H1 (cell line): Measurements from ENCODE around the gene RANBP9. TPM values are rescaled to one million over a fixed set of nuclear protein-coding genes. Genes with fewer than 3 reads are reported as not detected.
A peak's percentile ranks its signal among the peaks of the same experiment; 100 is the strongest.

Source experiments
- CTCF ChIA-PET: fragments of 300-600 bp; sonication (Branson Sonifier 250); formaldehyde crosslinking; loops from one replicate; lab custom pipeline; 2021; ENCODE audit not compliant: partially characterized antibody; lab: Charles Lee
- POLR2A ChIA-PET: fragments of 300-600 bp; sonication (Branson Sonifier 250); formaldehyde crosslinking; loops from one replicate; lab custom pipeline; 2021; ENCODE audit warnings: inconsistent platforms; ENCODE audit not compliant: partially characterized antibody; lab: Charles Lee
- DNase-seq, 2 experiments: peaks; one replicate each; pipeline versions ENCODE4 v3.0.0 to v3.0.0-alpha.2; 2010 to 2022; ENCODE audit warnings: low spot score in 2 of 2, low read depth in 1 of 2, mixed read lengths in 1 of 2
- FAIRE-seq: peaks from 2 replicates; lab custom pipeline; 2011; peaks lifted over from hg19 to GRCh38; lab: Jason Lieb, UNC
- H2AFZ ChIP-seq: 2 replicates; pipeline ENCODE4 v1.8.1; 2012; ENCODE audit warnings: low read length, inconsistent platforms
- H2AK5ac ChIP-seq: 2 replicates; pipeline ENCODE4 v1.6.1; 2013; ENCODE audit warnings: low read depth, low read length
- H2BK120ac ChIP-seq: replicated peaks from 2 replicates; pipeline ENCODE3; 2013; ENCODE audit warnings: low read depth, low read length, inconsistent platforms
- H2BK12ac ChIP-seq: 2 replicates; pipeline ENCODE4 v1.6.1; 2013; ENCODE audit warnings: low read depth, low read length
- H2BK15ac ChIP-seq: 2 replicates; pipeline ENCODE4 v1.6.1; 2013; ENCODE audit warnings: low read length
- H2BK20ac ChIP-seq: 2 replicates; pipeline ENCODE4 v1.6.1; 2013; ENCODE audit warnings: low read length
- H2BK5ac ChIP-seq: 2 replicates; pipeline ENCODE4 v1.6.1; 2013; ENCODE audit warnings: low read depth, low read length
- H3K14ac ChIP-seq: 2 replicates; pipeline ENCODE4 v1.6.1; 2013; ENCODE audit warnings: inconsistent platforms; ENCODE audit not compliant: insufficient read length
- H3K18ac ChIP-seq: 2 replicates; pipeline ENCODE4 v1.6.1; 2013; ENCODE audit warnings: low read length; ENCODE audit errors: extremely low read depth
- H3K23ac ChIP-seq: 2 replicates; pipeline ENCODE4 v1.6.1; 2013; ENCODE audit warnings: inconsistent platforms; ENCODE audit not compliant: insufficient read length
- H3K23me2 ChIP-seq: 2 replicates; pipeline ENCODE4 v1.6.1; 2013; ENCODE audit warnings: low read depth, low read length
- H3K27ac ChIP-seq: 2 replicates; pipeline ENCODE4 v1.6.1; 2011; ENCODE audit warnings: low read depth, low read length, inconsistent platforms
- H3K27me3 ChIP-seq, 4 experiments: replicated peaks in 1 of 4; 1 replicate in 1 of 4; 2 replicates in 3 of 4; pipeline versions ENCODE4 v1.6.1 to v1.8.1; 2011 to 2013; ENCODE audit warnings: low read length in 3 of 4, mild to moderate bottlenecking in 3 of 4, inconsistent platforms in 2 of 4, mixed read lengths in 2 of 4, moderate library complexity in 1 of 4; ENCODE audit not compliant: control insufficient read depth in 3 of 4, insufficient read depth in 3 of 4; ENCODE audit errors: extremely low read depth in 1 of 4
- H3K36me3 ChIP-seq, 4 experiments: 2 replicates each; pipeline versions ENCODE4 v1.6.1 to v1.8.1; 2011 to 2013; ENCODE audit warnings: mild to moderate bottlenecking in 4 of 4, low read length in 3 of 4, moderate library complexity in 2 of 4, control low read depth in 1 of 4, inconsistent platforms in 1 of 4; ENCODE audit not compliant: insufficient read depth in 4 of 4, control insufficient read depth in 2 of 4
- H3K4ac ChIP-seq: replicated peaks from 2 replicates; pipeline ENCODE3; 2013; ENCODE audit warnings: low read length, low read depth, mixed read lengths, inconsistent platforms; ENCODE audit not compliant: insufficient read length
- H3K4me1 ChIP-seq, 4 experiments: replicated peaks in 1 of 4; 1 replicate in 1 of 4; 2 replicates in 3 of 4; pipeline versions ENCODE4 v1.6.1 to v1.8.1; 2011 to 2013; ENCODE audit warnings: low read length in 3 of 4, inconsistent platforms in 2 of 4, mixed read lengths in 1 of 4; ENCODE audit not compliant: insufficient read depth in 4 of 4, control insufficient read depth in 3 of 4
- H3K4me2 ChIP-seq, 2 experiments: 2 replicates each; pipeline versions ENCODE4 v1.6.1 to v1.8.1; 2011 to 2013; ENCODE audit warnings: low read depth in 2 of 2, low read length in 2 of 2, control low read depth in 1 of 2, inconsistent platforms in 1 of 2, mild to moderate bottlenecking in 1 of 2; ENCODE audit not compliant: insufficient read depth in 1 of 2
- H3K4me3 ChIP-seq, 4 experiments: fragments of 200-600, 300-600 bp in 1 of 4; sonication (generic), shearing (Covaris generic), sonication (Bioruptor Twin) in 1 of 4; 2 replicates each; pipeline versions ENCODE4 v1.5.1 to v1.8.1; 2011 to 2016; ENCODE audit warnings: low read length in 4 of 4, low read depth in 3 of 4, control low read depth in 2 of 4, inconsistent platforms in 2 of 4, mild to moderate bottlenecking in 2 of 4, mixed read lengths in 1 of 4, moderate library complexity in 1 of 4; ENCODE audit not compliant: insufficient read depth in 2 of 4; ENCODE audit errors: extremely low read depth in 1 of 4
- H3K56ac ChIP-seq: replicated peaks from 2 replicates; pipeline ENCODE3; 2013; ENCODE audit warnings: low read depth, mild to moderate bottlenecking, mixed read lengths, low read length, inconsistent platforms; ENCODE audit not compliant: insufficient read length
- H3K79me1 ChIP-seq: 2 replicates; pipeline ENCODE4 v1.6.1; 2013; ENCODE audit warnings: low read depth, low read length, control low read depth
- H3K79me2 ChIP-seq, 2 experiments: 2 replicates each; pipeline versions ENCODE4 v1.6.1 to v1.8.1; 2012 to 2013; ENCODE audit warnings: low read length in 2 of 2, mild to moderate bottlenecking in 2 of 2, inconsistent platforms in 1 of 2; ENCODE audit not compliant: insufficient read depth in 2 of 2, control insufficient read depth in 1 of 2
- H3K9ac ChIP-seq, 4 experiments: replicated peaks in 1 of 4; 1 replicate in 1 of 4; 2 replicates in 3 of 4; pipeline versions ENCODE4 v1.6.1 to v1.8.1; 2011 to 2013; ENCODE audit warnings: low read depth in 3 of 4, low read length in 3 of 4, control low read depth in 2 of 4, mild to moderate bottlenecking in 2 of 4, moderate library complexity in 2 of 4, inconsistent platforms in 1 of 4; ENCODE audit errors: extremely low read depth in 1 of 4
- H3K9me3 ChIP-seq, 2 experiments: 2 replicates each; pipeline versions ENCODE4 v1.6.1 to v1.8.1; 2012 to 2013; ENCODE audit warnings: mild to moderate bottlenecking in 2 of 2, moderate library complexity in 2 of 2, control low read depth in 1 of 2, inconsistent platforms in 1 of 2, low read depth in 1 of 2, low read length in 1 of 2, mixed read lengths in 1 of 2; ENCODE audit not compliant: insufficient read depth in 2 of 2
- H4K20me1 ChIP-seq, 2 experiments: replicated peaks in 1 of 2; 2 replicates each; pipeline versions ENCODE3 to v1.8.1; 2011 to 2013; ENCODE audit warnings: inconsistent platforms in 2 of 2, low read length in 2 of 2, mild to moderate bottlenecking in 1 of 2; ENCODE audit not compliant: insufficient read depth in 2 of 2, control insufficient read depth in 1 of 2
- H4K5ac ChIP-seq: 2 replicates; pipeline ENCODE4 v1.6.1; 2013; ENCODE audit warnings: low read length, low read depth, mixed read lengths, inconsistent platforms; ENCODE audit not compliant: insufficient read length
- H4K8ac ChIP-seq: 2 replicates; pipeline ENCODE4 v1.8.0; 2013; ENCODE audit warnings: mild to moderate bottlenecking, moderate library complexity, low read length, inconsistent platforms; ENCODE audit not compliant: insufficient read depth; ENCODE audit errors: extremely low read depth
- H4K91ac ChIP-seq: replicated peaks from 2 replicates; pipeline ENCODE3; 2013; ENCODE audit warnings: low read length, mixed read lengths, inconsistent platforms; ENCODE audit not compliant: insufficient read length
- CBX8 ChIP-seq: fragments of 300-800, 300-1000 bp; sonication (generic); IDR thresholded peaks from 2 replicates; pipeline ENCODE4 v1.7.1; 2016; ENCODE audit warnings: low read depth, low read length, borderline replicate concordance
- EP300 ChIP-seq, 2 experiments: IDR thresholded peaks; 1 replicate in 1 of 2; 2 replicates in 1 of 2; pipeline ENCODE4 v1.6.1; 2011 to 2012; ENCODE audit warnings: low read depth in 2 of 2, low read length in 2 of 2, mild to moderate bottlenecking in 2 of 2, borderline replicate concordance in 1 of 2, inconsistent platforms in 1 of 2, moderate library complexity in 1 of 2
- PHF8 ChIP-seq: fragments of 200-600 bp; sonication (generic); conservative IDR thresholded peaks from 2 replicates; pipeline ENCODE4 v1.7.1; 2012; ENCODE audit warnings: low read depth, mild to moderate bottlenecking, inconsistent platforms, low read length, moderate library complexity
- POU5F1 ChIP-seq: IDR thresholded peaks from 2 replicates; pipeline ENCODE4 v1.6.1; 2011; ENCODE audit warnings: low read depth, mild to moderate bottlenecking, low read length, moderate library complexity
- SRF ChIP-seq: IDR thresholded peaks from 2 replicates; pipeline ENCODE4 v1.6.1; 2011; ENCODE audit warnings: mild to moderate bottlenecking, low read depth, low read length, moderate library complexity
- WGBS, 2 experiments: shearing (Covaris generic) in 1 of 2; methylation state at CpG; one replicate each; pipeline versions ENCODE4 v1.1.6 to v1.1.7; 2013 to 2015; ENCODE audit warnings: low lambda C conversion rate in 2 of 2, mixed read lengths in 2 of 2, inconsistent platforms in 1 of 2, low coverage in 1 of 2, missing lambda C conversion rate in 1 of 2; ENCODE audit not compliant: insufficient replicate concordance in 2 of 2, insufficient coverage in 1 of 2, insufficient read length in 1 of 2; ENCODE audit errors: extremely low coverage in 1 of 2, missing lambda C conversion rate in 1 of 2; 5-methylcytosine and 5-hydroxymethylcytosine counted together
- polyA plus RNA-seq, 7 experiments: library from polyadenylated mRNA; depleted of rRNA in 3 of 7; stranded (reverse) in 5 of 7; unstranded in 2 of 7; fragments of >200 nt in 5 of 7; fragments of 200-250 nt in 2 of 7; gene quantifications; 1 replicate in 5 of 7; 2 replicates in 1 of 7; 4 replicates in 1 of 7; pipeline versions ENCODE4 v1.2.1 to v1.2.3, GENCODE V29; 2011 to 2013; ENCODE audit warnings: missing spikeins in 2 of 7, mixed read lengths in 2 of 7
- total RNA-seq: library from RNA; stranded (reverse); fragmentation: NEBNext Ultra II Directional; extraction: Animal tissue kit (Norgen Biotek cat#: 25700); gene quantifications from 2 replicates; pipeline ENCODE4 v1.2.1, GENCODE V29; 2021
- TF ChIP-seq, protein P1 (sequence below), 3 experiments: IDR thresholded peaks; 1 replicate in 2 of 3; 2 replicates in 1 of 3; pipeline versions ENCODE4 v1.5.1 to v1.6.1; 2011; ENCODE audit warnings: low read length in 3 of 3, mild to moderate bottlenecking in 3 of 3, inconsistent platforms in 2 of 3, low read depth in 1 of 3, moderate library complexity in 1 of 3; ENCODE audit not compliant: insufficient read depth in 1 of 3; ENCODE audit errors: control extremely low read depth in 1 of 3

RANBP9 gene
- total and polyA plus RNA-seq, 2 of the 8 experiments (the other 6 are each of a cell fraction or from before 2014, with no cell fraction given) = 13.0 to 36.7 TPM

- TF ChIP-seq EP300 (IDR thresholded peaks at IDR 0.05; ENCODE audit: borderline replicate concordance in 1 of 2, low read depth in 2 of 2, low read length in 2 of 2) (no peak), PHF8 (no peak), SRF (no peak), CBX8 (no peak), POU5F1 (no peak)
- TF ChIP-seq, protein P1, sequence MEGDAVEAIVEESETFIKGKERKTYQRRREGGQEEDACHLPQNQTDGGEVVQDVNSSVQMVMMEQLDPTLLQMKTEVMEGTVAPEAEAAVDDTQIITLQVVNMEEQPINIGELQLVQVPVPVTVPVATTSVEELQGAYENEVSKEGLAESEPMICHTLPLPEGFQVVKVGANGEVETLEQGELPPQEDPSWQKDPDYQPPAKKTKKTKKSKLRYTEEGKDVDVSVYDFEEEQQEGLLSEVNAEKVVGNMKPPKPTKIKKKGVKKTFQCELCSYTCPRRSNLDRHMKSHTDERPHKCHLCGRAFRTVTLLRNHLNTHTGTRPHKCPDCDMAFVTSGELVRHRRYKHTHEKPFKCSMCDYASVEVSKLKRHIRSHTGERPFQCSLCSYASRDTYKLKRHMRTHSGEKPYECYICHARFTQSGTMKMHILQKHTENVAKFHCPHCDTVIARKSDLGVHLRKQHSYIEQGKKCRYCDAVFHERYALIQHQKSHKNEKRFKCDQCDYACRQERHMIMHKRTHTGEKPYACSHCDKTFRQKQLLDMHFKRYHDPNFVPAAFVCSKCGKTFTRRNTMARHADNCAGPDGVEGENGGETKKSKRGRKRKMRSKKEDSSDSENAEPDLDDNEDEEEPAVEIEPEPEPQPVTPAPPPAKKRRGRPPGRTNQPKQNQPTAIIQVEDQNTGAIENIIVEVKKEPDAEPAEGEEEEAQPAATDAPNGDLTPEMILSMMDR (IDR thresholded peaks at IDR 0.05; ENCODE audit: control extremely low read depth in 1 of 3, insufficient read depth in 1 of 3, low read depth in 1 of 3, low read length in 3 of 3) = no peak
- TF ChIP-seq, all 59 proteins: peak for 0
- Histone ChIP-seq H3K4me3 (peak overlapping the region; percentile 58 to 99 (median 91)), H3K9me3 (no peaks in the 10 kb centered on the region), H4K8ac (no peak overlapping the region), H3K14ac (no peak overlapping the region), H3K4me1 (peaks cover 0 to 2% (median under 1%) of the 10 kb centered on the region in 4 experiments; a peak in 3 of 7 replicates), H3K9ac (peak overlapping the region; percentile 62 to 98 (median 88)), H3K23me2 (peaks cover 5% of the 10 kb centered on the region; the same call in 1 of the 2 replicates), H3K36me3 (peaks cover 12 to 38% (median 23%) of the 10 kb centered on the region in 4 experiments), H3K23ac (no peak overlapping the region), H2AK5ac (no peak overlapping the region), H3K79me1 (no peaks in the 10 kb centered on the region), H2BK12ac (no peak overlapping the region), H3K4ac (peak overlapping the region; percentile 60), H3K56ac (peak overlapping the region; percentile 9), H3K79me2 (peaks cover 3 to 20% of the 10 kb centered on the region in 2 experiments; a peak in 3 of 4 replicates), H3K18ac (no peak overlapping the region), H4K20me1 (peaks cover 2 to 9% of the 10 kb centered on the region in 2 experiments), H2BK5ac (0 out of 2 replicates have a peak overlapping the region, but pooled peaks have one; percentile 89), H4K5ac (no peak overlapping the region), H3K27me3 (no peaks in the 10 kb centered on the region), H2BK15ac (no peak overlapping the region), H3K4me2 (peak overlapping the region; percentile 88 to 94), H2BK120ac (no peak overlapping the region), H3K27ac (peak overlapping the region; percentile 84; the same call in 1 of the 2 replicates), H2BK20ac (no peak overlapping the region), H2AFZ (no peak overlapping the region), H4K91ac (no peak overlapping the region)
- no peak for FAIRE-seq
- ChIA-PET POLR2A (interaction anchor here (0.6 to 3.9 kb wide), 25 partner anchors 9 to 1809 kb away, joined by 3 to 32 read pairs (median 4); partner anchors contain the start of genes GFOD1, RANBP9, SIRT5 and TBC1D7), CTCF (interaction anchor here (0.8 to 3.6 kb wide), 17 partner anchors 10 to 288 kb away, joined by 3 to 26 read pairs (median 4); partner anchors contain the start of gene SIRT5)
- DNase-seq = peak in 1 of 2 experiments; percentile 59
- WGBS, 2 experiments = 1% methylated on average over 14 of the region's 14 CpGs; no CpG with 5 or more reads in 1 of the 2 experiments
Measured at GRCh38 chr6:13615792-13616120, 95.9 kb downstream of the RANBP9 start.
